Measurements from ENCODE around the gene NR0B2. TPM values are rescaled to one million over a fixed set of nuclear protein-coding genes. Genes with fewer than 3 reads are reported as not detected.
A peak's percentile ranks its signal among the peaks of the same experiment; 100 is the strongest.

Gene NR0B2
- total RNA-seq, 2 donors from 2014 or later: 19.8 to 34.8 TPM

DNA sequence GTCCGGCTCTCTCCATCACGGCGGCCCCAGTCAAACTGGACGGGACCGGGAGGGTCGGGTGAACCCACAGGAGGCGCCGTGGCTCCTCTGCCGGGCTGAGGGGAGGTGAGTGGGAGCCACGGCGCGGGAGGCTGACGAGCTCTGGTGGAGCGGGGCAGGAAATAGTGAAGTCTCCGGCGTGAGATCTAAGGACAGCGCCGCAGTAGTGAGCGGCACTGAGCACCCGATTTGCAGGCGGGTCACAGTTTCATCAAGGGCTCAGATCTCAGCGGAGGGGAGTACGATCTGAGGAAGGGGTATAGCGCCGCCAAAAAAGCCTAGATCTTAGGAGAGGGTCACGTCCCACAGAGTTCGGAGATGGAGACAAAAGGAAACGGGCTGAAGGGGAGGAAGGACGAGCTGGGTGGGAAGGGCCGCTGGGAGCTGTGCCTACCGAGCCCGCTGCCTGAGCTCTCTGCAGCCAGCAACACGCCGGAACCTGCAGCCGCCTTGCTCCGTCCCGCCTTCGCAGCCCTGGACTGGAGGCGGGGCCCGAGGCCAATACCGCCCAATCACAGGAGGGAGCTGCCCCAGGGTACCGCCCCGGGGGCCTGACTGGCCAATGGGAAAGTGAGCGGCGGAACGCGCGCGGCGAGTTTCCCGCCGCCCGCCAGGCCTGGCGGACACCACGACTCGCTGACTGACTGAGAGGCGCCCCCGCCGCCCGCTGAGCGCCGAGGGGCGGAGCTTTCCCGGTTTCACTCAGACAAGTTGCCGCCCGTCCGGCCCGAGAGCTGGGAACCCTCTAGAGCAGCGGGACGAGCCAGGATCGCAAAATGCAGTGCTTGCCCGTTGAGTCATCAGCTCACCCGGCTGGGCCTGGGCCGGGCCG, 48.9 kb downstream of the NR0B2 start:
- peak; percentile 95 for ATAC-seq

DNA sequence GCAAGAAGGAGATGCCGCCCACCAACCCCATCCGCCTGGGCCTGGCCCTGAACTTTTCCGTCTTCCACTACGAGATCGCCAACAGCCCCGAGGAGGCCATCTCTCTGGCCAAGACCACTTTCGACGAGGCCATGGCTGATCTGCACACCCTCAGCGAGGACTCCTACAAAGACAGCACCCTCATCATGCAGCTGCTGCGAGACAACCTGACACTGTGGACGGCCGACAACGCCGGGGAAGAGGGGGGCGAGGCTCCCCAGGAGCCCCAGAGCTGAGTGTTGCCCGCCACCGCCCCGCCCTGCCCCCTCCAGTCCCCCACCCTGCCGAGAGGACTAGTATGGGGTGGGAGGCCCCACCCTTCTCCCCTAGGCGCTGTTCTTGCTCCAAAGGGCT, 50.1 kb downstream of the NR0B2 start:
- no peak for DNase-seq
- Histone ChIP-seq H3K9me3 (no peaks in the 10 kb centered on the region), H3K4me1 (peaks cover 28% of the 10 kb centered on the region), H3K4me3 (no peak overlapping the region), H3K27me3 (no peaks in the 10 kb centered on the region), H3K27ac (no peak overlapping the region), H3K36me3 (replicated peaks in 1 of 2; ENCODE audit: insufficient read depth in 1 of 2, low read depth in 2 of 2) (no peaks in the 10 kb centered on the region)
- ATAC-seq: no peak
- intact Hi-C loops (cut with DNase I): no loop called here
- 79 to 95% methylated on average over 8 to 13 of the region's 20 CpGs for WGBS, 2 donors
- TF ChIP-seq, protein P1, sequence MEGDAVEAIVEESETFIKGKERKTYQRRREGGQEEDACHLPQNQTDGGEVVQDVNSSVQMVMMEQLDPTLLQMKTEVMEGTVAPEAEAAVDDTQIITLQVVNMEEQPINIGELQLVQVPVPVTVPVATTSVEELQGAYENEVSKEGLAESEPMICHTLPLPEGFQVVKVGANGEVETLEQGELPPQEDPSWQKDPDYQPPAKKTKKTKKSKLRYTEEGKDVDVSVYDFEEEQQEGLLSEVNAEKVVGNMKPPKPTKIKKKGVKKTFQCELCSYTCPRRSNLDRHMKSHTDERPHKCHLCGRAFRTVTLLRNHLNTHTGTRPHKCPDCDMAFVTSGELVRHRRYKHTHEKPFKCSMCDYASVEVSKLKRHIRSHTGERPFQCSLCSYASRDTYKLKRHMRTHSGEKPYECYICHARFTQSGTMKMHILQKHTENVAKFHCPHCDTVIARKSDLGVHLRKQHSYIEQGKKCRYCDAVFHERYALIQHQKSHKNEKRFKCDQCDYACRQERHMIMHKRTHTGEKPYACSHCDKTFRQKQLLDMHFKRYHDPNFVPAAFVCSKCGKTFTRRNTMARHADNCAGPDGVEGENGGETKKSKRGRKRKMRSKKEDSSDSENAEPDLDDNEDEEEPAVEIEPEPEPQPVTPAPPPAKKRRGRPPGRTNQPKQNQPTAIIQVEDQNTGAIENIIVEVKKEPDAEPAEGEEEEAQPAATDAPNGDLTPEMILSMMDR (IDR thresholded peaks at IDR 0.05): no peak
- TF ChIP-seq POLR2A (IDR thresholded peaks at IDR 0.05): no peak

More for the DNA sequence above, 48.9 kb downstream of the NR0B2 start:
- TF ChIP-seq POLR2A (IDR thresholded peaks at IDR 0.05): peak; percentile 78 to 92 (median 89)
- TF ChIP-seq, protein P1 (IDR thresholded peaks at IDR 0.05): peak in 1 of 7 experiments; percentile 36
- H3K27ac ChIP-seq: peak overlapping the region; percentile 93 to 98 (median 96)
- H3K36me3 ChIP-seq (replicated peaks in 1 of 2; ENCODE audit: insufficient read depth in 1 of 2, low read depth in 2 of 2): no peaks in the 10 kb centered on the region
- no peaks in the 10 kb centered on the region for H3K9me3 ChIP-seq
- intact Hi-C loops (cut with DNase I): no loop called here
- 1 to 2% methylated on average over 14 to 75 of the region's 75 CpGs for WGBS, 2 donors
- DNase-seq: peak; percentile 97 to 98 (median 98)
- H3K27me3 ChIP-seq: no peaks in the 10 kb centered on the region
- H3K4me3 ChIP-seq: peak overlapping the region; percentile 19 to 34
- H3K4me1 ChIP-seq: peaks cover 32% of the 10 kb centered on the region

DNA sequence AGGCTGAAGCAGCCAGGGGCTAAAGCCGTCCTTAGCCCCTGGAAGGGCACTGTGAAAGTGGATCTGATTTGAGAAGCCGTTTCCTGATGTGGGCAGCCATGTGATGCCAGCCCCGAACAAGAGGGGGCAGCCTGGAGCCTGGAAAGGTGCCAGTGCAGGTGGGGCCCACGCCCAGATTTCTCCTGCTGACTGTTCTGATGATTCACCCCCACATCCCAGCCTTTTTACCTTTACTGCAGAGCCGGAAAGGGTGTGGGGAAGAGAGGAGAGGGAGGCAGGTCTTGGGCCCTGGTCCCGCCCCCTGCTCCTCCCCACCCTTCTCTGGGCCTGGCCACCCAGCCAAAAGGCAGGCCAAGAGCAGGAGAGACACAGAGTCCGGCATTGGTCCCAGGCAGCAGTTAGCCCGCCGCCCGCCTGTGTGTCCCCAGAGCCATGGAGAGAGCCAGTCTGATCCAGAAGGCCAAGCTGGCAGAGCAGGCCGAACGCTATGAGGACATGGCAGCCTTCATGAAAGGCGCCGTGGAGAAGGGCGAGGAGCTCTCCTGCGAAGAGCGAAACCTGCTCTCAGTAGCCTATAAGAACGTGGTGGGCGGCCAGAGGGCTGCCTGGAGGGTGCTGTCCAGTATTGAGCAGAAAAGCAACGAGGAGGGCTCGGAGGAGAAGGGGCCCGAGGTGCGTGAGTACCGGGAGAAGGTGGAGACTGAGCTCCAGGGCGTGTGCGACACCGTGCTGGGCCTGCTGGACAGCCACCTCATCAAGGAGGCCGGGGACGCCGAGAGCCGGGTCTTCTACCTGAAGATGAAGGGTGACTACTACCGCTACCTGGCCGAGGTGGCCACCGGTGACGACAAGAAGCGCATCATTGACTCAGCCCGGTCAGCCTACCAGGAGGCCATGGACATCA, 50.7 kb downstream of the NR0B2 start, which contains the start of gene SFN:
Gene SFN, plus strand, starts transcription at position 369 of the 904 bp plus-strand sequence. Its CDS starts 64 bp downstream, at position 433.
- Histone ChIP-seq H3K9me3 (no peaks in the 10 kb centered on the region), H3K27ac (peak within 1 kb of the TSS in 1 of 4 donors; percentile 4), H3K36me3 (replicated peaks in 1 of 2; ENCODE audit: insufficient read depth in 1 of 2, low read depth in 2 of 2) (no peaks in the 10 kb centered on the region), H3K27me3 (no peaks in the 10 kb centered on the region), H3K4me1 (peaks cover 24% of the 10 kb centered on the region), H3K4me3 (no peak within 1 kb of the TSS)
- WGBS, 2 donors: 78 to 88% methylated on average over 29 to 37 of the region's 37 CpGs
- intact Hi-C loops (cut with DNase I): no loop called here
- peak in 1 of 3 donors; percentile 8 for TF ChIP-seq POLR2A (IDR thresholded peaks at IDR 0.05)
- TF ChIP-seq, protein P1 (IDR thresholded peaks at IDR 0.05): peak in 4 of 7 experiments; percentile 31 to 62 (median 35)
- DNase-seq (peak; percentile 46 to 85 (median 53)), ATAC-seq (no peak)

DNA sequence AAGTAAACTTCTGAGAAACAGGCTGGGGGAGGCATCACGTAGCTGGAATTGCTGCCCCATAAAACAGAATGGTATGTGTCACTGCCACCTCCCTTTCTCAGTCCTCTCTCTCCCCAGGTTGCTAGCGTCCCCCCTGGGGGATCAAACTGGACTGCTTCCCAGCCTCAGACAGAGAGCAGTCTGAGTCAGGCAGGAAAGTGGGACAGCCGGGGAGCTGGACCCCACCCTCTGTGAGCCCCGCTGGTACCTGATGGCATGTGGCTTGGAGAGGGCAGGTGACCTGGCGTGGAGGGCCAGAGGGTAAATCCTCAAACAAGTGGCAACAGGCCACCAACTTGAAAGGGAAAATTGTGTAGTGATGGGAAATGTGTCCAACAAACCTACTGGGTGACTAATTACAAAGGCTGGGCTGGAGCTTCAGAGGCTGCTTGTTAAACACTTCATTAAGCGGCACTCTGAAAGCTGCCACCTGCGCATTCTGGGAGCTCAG, 51.8 kb downstream of the NR0B2 start:
- H3K27ac ChIP-seq: no peak overlapping the region

More for the DNA sequence above, 51.8 kb downstream of the NR0B2 start:
- Histone ChIP-seq H3K36me3 (replicated peaks in 1 of 2; ENCODE audit: insufficient read depth in 1 of 2, low read depth in 2 of 2) (no peaks in the 10 kb centered on the region), H3K4me3 (no peak overlapping the region), H3K27me3 (no peaks in the 10 kb centered on the region), H3K9me3 (no peaks in the 10 kb centered on the region), H3K4me1 (peaks cover 24% of the 10 kb centered on the region)
- TF ChIP-seq, protein P1 (IDR thresholded peaks at IDR 0.05): no peak
- no peak for TF ChIP-seq POLR2A (IDR thresholded peaks at IDR 0.05)
- WGBS, 2 donors: 83 to 92% methylated on average over 7 of the region's 7 CpGs
- ATAC-seq (no peak), DNase-seq (no peak)
- intact Hi-C loops (cut with DNase I): no loop called here

Other genes with a start within 250 kb of the NR0B2 start
- 10 to 100 TPM; 23.7 to 25.9 TPM for gene ARID1A, start 218.0 kb downstream of the NR0B2 start, total RNA-seq
- 10 to 100 TPM; 10.9 to 14.2 TPM for gene PIGV, start 126.0 kb downstream of the NR0B2 start, total RNA-seq
- gene ZDHHC18, start 87.3 kb downstream of the NR0B2 start, total RNA-seq: 1 to 10 TPM; 4.6 to 5.7 TPM
- gene SFN, start 50.8 kb downstream of the NR0B2 start, total RNA-seq: 1 to 10 TPM in 1 of 2 donors, under 1 TPM in 1; 0.66 to 1.6 TPM
- gene GPN2, start 23.7 kb downstream of the NR0B2 start, total RNA-seq: 10 to 100 TPM in 1 of 2 donors, 1 to 10 TPM in 1; 8.8 to 21.4 TPM
- gene GPATCH3, start 13.5 kb downstream of the NR0B2 start, total RNA-seq: 10 to 100 TPM in 1 of 2 donors, 1 to 10 TPM in 1; 4.9 to 19.4 TPM
- 10 to 100 TPM; 31.3 to 33.2 TPM for gene NUDC, start 7.8 kb upstream of the NR0B2 start, total RNA-seq
- 10 to 100 TPM; 13.8 to 18.7 TPM for gene KDF1, start 46.5 kb upstream of the NR0B2 start, total RNA-seq
- gene TRNP1, start 79.7 kb upstream of the NR0B2 start, total RNA-seq: 10 to 100 TPM; 17.1 to 32.6 TPM
- gene TENT5B, start 98.9 kb upstream of the NR0B2 start, total RNA-seq: 1 to 10 TPM; 2.6 to 3.9 TPM
- 1 to 10 TPM; 6.9 to 7.8 TPM for gene SLC9A1, start 241.2 kb upstream of the NR0B2 start, total RNA-seq